Urinary bladder (tissue), 4 donors: ENCODE results near the gene POLR1C. TPM values are rescaled to one million over a fixed set of nuclear protein-coding genes. Genes with fewer than 3 reads are reported as not detected.
A peak's percentile ranks its signal among the peaks of the same experiment; 100 is the strongest.

Source experiments
- DNase-seq: peaks from one replicate; pipeline ENCODE4 v3.0.0-alpha.2; 2015; ENCODE audit errors: extremely low spot score
- H3K27ac ChIP-seq: one replicate; pipeline ENCODE4 v1.5.1; 2013; ENCODE audit warnings: low read depth, mild to moderate bottlenecking, moderate library complexity
- H3K36me3 ChIP-seq: one replicate; pipeline ENCODE4 v1.6.1; 2013; ENCODE audit warnings: mild to moderate bottlenecking, moderate library complexity; ENCODE audit not compliant: insufficient read depth
- H3K4me1 ChIP-seq: one replicate; pipeline ENCODE4 v1.6.1; 2013; ENCODE audit warnings: mild to moderate bottlenecking, moderate library complexity; ENCODE audit not compliant: insufficient read depth
- H3K4me3 ChIP-seq: one replicate; pipeline ENCODE4 v1.5.1; 2013; ENCODE audit warnings: low read depth, low read length
- WGBS: extraction: QIAGEN DNeasy Blood & Tissue Kit; methylation state at CpG from one replicate; pipeline ENCODE4 v1.1.7; 2013; 5-methylcytosine and 5-hydroxymethylcytosine counted together
- polyA plus RNA-seq: library from polyadenylated mRNA; stranded (reverse); fragments of 200-250 nt; gene quantifications from one replicate; pipeline ENCODE4 v1.2.3, GENCODE V29; 2013
- total RNA-seq: library from RNA; depleted of rRNA; stranded (reverse); fragments of >200 nt; gene quantifications from one replicate; pipeline ENCODE4 v1.2.3, GENCODE V29; 2014
- donor health status: healthy with polysubstance abuse.
- donor health status: healthy.

The POLR1C gene
- total and polyA plus RNA-seq, 2 donors: 29.4 to 36.9 TPM

- WGBS: 68% methylated on average over 11 of the region's 11 CpGs
- H3K36me3 ChIP-seq: no peaks in the 10 kb centered on the region
- no peak overlapping the region for H3K27ac ChIP-seq
These were observed 35.2 kb upstream of the POLR1C start for GRCh38 chr6:43481591-43482236.

GRCh38 chr6:43488667-43489276 is 28.1 kb upstream of the POLR1C start:
- WGBS: 62% methylated on average over 4 of the region's 4 CpGs
- Histone ChIP-seq H3K4me3 (no peak overlapping the region), H3K36me3 (no peaks in the 10 kb centered on the region), H3K27ac (no peak overlapping the region), H3K4me1 (peaks cover 4% of the 10 kb centered on the region)
- no peak for DNase-seq

More at GRCh38 chr6:43481591-43482236, 35.2 kb upstream of the POLR1C start:
- no peak overlapping the region for H3K4me3 ChIP-seq
- H3K4me1 ChIP-seq: no peaks in the 10 kb centered on the region
- no peak for DNase-seq

- no peak overlapping the region for H3K4me3 ChIP-seq
- H3K27ac ChIP-seq: no peak overlapping the region
- no peak for DNase-seq
- no peaks in the 10 kb centered on the region for H3K36me3 ChIP-seq
- H3K4me1 ChIP-seq: peaks cover 4% of the 10 kb centered on the region
- 74% methylated on average over 12 of the region's 12 CpGs for WGBS
These were observed 27.4 kb upstream of the POLR1C start for GRCh38 chr6:43489277-43490072.

GRCh38 chr6:43490523-43490939 is 26.4 kb upstream of the POLR1C start:
- H3K4me1 ChIP-seq: peaks cover 4% of the 10 kb centered on the region
- 72% methylated on average over 6 of the region's 6 CpGs for WGBS

GRCh38 chr6:43491750-43492661 is 24.9 kb upstream of the POLR1C start:
- no peak for DNase-seq
- H3K4me3 ChIP-seq: no peak overlapping the region
- H3K4me1 ChIP-seq: peaks cover 4% of the 10 kb centered on the region
- no peak overlapping the region for H3K27ac ChIP-seq
- 23% methylated on average over 10 of the region's 10 CpGs for WGBS
- H3K36me3 ChIP-seq: no peaks in the 10 kb centered on the region

More at GRCh38 chr6:43490523-43490939, 26.4 kb upstream of the POLR1C start:
- Histone ChIP-seq H3K27ac (no peak overlapping the region), H3K4me3 (no peak overlapping the region), H3K36me3 (no peaks in the 10 kb centered on the region)
- DNase-seq: no peak

- no peak overlapping the region for H3K4me3 ChIP-seq
- H3K36me3 ChIP-seq: no peaks in the 10 kb centered on the region
- no peak for DNase-seq
- peaks cover 4% of the 10 kb centered on the region for H3K4me1 ChIP-seq
- WGBS: 39% methylated on average over 3 of the region's 3 CpGs
- no peak overlapping the region for H3K27ac ChIP-seq
These were observed 24.2 kb upstream of the POLR1C start for GRCh38 chr6:43492673-43493072.

GRCh38 chr6:43493230-43493629 is 23.7 kb upstream of the POLR1C start:
- WGBS: 89% methylated on average over 2 of the region's 2 CpGs
- no peaks in the 10 kb centered on the region for H3K36me3 ChIP-seq
- H3K4me1 ChIP-seq: peaks cover 4% of the 10 kb centered on the region
- no peak overlapping the region for H3K4me3 ChIP-seq
- no peak for DNase-seq
- no peak overlapping the region for H3K27ac ChIP-seq

GRCh38 chr6:43493833-43494232 is 23.1 kb upstream of the POLR1C start:
- WGBS: 89% methylated on average over 7 of the region's 7 CpGs
- Histone ChIP-seq H3K4me3 (no peak overlapping the region), H3K36me3 (no peaks in the 10 kb centered on the region), H3K27ac (no peak overlapping the region), H3K4me1 (peaks cover 4% of the 10 kb centered on the region)
- DNase-seq: no peak

- Histone ChIP-seq H3K4me3 (no peak overlapping the region), H3K27ac (no peak overlapping the region), H3K4me1 (peaks cover 4% of the 10 kb centered on the region), H3K36me3 (no peaks in the 10 kb centered on the region)
- 92% methylated on average over 6 of the region's 6 CpGs for WGBS
- DNase-seq: no peak
These were observed 22.6 kb upstream of the POLR1C start for GRCh38 chr6:43494321-43494720.

- no peak overlapping the region for H3K27ac ChIP-seq
- DNase-seq: no peak
- no peaks in the 10 kb centered on the region for H3K36me3 ChIP-seq
- 91% methylated on average over 4 of the region's 4 CpGs for WGBS
- peaks cover 4% of the 10 kb centered on the region for H3K4me1 ChIP-seq
- H3K4me3 ChIP-seq: no peak overlapping the region
These were observed 22.1 kb upstream of the POLR1C start for GRCh38 chr6:43494766-43495165.

GRCh38 chr6:43495409-43495941 is 21.4 kb upstream of the POLR1C start:
- H3K36me3 ChIP-seq: no peaks in the 10 kb centered on the region
- DNase-seq: no peak
- no peak overlapping the region for H3K27ac ChIP-seq
- H3K4me1 ChIP-seq: peaks cover 4% of the 10 kb centered on the region
- no peak overlapping the region for H3K4me3 ChIP-seq
- 78% methylated on average over 4 of the region's 4 CpGs for WGBS

GRCh38 chr6:43496370-43497128 is 20.3 kb upstream of the POLR1C start:
- WGBS: 45% methylated on average over 18 of the region's 18 CpGs
- Histone ChIP-seq H3K27ac (no peak overlapping the region), H3K4me1 (peaks cover 4% of the 10 kb centered on the region), H3K36me3 (peaks cover 5% of the 10 kb centered on the region), H3K4me3 (no peak overlapping the region)
- peak; percentile 53 for DNase-seq
